VCaP (cell line): Measurements from ENCODE around the gene FAM181B.

Experiments used
- H3K27ac ChIP-seq: fragments of 450-650 bp; 2 replicates; pipeline ENCODE4 v1.5.1; 2017
- TF ChIP-seq, protein P1 (sequence below): fragments of 450-650 bp; conservative IDR thresholded peaks from 2 replicates; pipeline ENCODE4 v1.5.1; 2017; ENCODE audit warnings: mild to moderate bottlenecking, moderate library complexity

The FAM181B gene

DNA sequence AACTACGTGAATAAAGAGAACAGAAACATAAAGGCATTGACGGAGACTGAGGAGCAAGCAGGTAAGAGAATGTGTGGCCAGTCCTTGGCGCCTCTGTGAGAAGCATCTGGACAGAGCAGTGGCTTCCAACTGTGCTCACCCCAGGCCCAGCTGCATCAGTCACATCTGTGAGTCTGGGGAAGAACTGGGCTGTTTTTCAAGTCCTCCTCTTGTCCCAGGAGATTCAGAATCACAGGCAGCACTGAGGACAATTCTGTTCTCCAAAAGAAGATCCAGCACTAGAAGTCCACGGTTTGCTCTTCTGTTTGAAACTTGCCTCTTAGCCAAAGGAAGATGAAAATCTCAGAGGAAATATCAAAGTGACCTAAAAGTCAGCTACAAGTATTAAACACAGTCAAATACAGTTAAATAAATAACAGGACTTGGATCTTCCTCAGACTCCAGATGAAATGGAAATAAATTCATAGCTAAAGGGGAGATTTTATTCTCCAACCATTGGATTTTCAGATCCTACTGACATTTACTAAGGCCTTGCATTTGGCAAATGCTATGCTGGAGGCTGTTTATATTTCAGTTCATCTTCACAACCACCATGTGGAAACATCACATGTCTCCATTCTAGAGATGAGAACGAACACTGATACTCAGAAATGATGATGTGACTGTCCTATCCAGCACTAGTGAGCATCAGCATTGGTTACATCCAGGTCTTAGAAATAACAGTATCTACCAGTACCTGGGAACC, 14.1 kb downstream of the FAM181B start:
- peak overlapping the region; percentile 19 for H3K27ac ChIP-seq
- TF ChIP-seq, protein P1, sequence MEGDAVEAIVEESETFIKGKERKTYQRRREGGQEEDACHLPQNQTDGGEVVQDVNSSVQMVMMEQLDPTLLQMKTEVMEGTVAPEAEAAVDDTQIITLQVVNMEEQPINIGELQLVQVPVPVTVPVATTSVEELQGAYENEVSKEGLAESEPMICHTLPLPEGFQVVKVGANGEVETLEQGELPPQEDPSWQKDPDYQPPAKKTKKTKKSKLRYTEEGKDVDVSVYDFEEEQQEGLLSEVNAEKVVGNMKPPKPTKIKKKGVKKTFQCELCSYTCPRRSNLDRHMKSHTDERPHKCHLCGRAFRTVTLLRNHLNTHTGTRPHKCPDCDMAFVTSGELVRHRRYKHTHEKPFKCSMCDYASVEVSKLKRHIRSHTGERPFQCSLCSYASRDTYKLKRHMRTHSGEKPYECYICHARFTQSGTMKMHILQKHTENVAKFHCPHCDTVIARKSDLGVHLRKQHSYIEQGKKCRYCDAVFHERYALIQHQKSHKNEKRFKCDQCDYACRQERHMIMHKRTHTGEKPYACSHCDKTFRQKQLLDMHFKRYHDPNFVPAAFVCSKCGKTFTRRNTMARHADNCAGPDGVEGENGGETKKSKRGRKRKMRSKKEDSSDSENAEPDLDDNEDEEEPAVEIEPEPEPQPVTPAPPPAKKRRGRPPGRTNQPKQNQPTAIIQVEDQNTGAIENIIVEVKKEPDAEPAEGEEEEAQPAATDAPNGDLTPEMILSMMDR, result no peak

DNA sequence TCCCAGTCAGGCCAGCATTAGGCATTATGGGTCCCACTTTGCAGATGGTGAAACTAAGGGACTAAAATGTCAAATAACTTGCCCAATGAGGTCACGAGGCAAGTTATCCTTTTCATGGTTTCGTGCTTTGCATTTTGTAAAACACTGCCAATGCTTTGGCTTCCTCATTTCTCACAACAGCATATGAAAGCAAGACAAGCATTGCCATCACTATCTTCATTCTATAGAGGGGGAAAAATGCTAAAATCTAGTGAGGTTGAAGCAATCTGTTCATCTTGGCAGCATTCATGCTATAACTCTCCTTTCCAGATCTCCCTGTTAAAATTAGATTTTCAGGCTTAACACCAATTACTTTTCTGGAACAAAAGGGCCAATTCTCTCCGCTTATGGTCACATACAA, 14.8 kb downstream of the FAM181B start:
- TF ChIP-seq, protein P1, result no peak

GRCh38 chr11:82718307-82718706, 15.4 kb downstream of the FAM181B start:
- peak overlapping the region; percentile 10; the same call in 1 of the 2 replicates for H3K27ac ChIP-seq
- TF ChIP-seq, protein P1, result peak; percentile 91

More for the DNA sequence above, 14.8 kb downstream of the FAM181B start:
- H3K27ac ChIP-seq, result peak overlapping the region; percentile 10; the same call in 1 of the 2 replicates

- no peak overlapping the region for H3K27ac ChIP-seq
Observed at GRCh38 chr11:82714346-82715174, 19.1 kb downstream of the FAM181B start.

GRCh38 chr11:82711648-82712047, 22.0 kb downstream of the FAM181B start:
- no peak overlapping the region for H3K27ac ChIP-seq
- TF ChIP-seq, protein P1, result no peak

More at GRCh38 chr11:82714346-82715174, 19.1 kb downstream of the FAM181B start:
- TF ChIP-seq, protein P1, result no peak

- H3K27ac ChIP-seq, result no peak overlapping the region
- TF ChIP-seq, protein P1, result no peak
Observed at GRCh38 chr11:82703796-82704195, 29.9 kb downstream of the FAM181B start.

GRCh38 chr11:82703226-82703625, 30.4 kb downstream of the FAM181B start:
- TF ChIP-seq, protein P1, result no peak
- no peak overlapping the region for H3K27ac ChIP-seq
